ENCODE data around the gene MAD1L1. TPM values are rescaled to one million over a fixed set of nuclear protein-coding genes. Genes with fewer than 3 reads are reported as not detected.

MAD1L1 gene
- total RNA-seq, 1 donor from 2014 or later = 53.8 TPM

DNA sequence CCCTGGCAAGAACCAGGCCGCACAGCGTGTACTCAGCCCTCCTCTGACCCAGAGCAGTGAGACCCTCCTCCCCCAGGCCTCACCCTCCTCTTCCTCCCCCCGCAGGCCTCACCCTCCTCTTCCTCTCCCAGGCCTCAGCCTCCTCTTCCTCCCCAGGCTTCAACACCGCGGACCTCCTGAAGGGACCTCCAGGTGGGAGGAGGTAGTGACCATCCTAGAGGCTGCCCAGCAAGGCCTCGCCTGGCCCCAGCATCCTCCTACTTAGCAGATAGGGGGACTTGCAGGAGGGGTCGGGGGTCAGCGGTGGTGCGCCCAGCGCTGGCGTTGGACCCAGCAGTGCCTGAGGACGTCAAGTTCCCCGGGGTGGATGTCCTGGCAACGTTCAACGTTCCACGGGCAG is 291.9 kb downstream of the MAD1L1 start:
- Mint-ChIP-seq H3K36me3 (ENCODE audit: low read depth) (peaks cover 5% of the 10 kb centered on the region), H3K9me3 (peaks cover 3% of the 10 kb centered on the region), H3K4me1 (peaks cover 27% of the 10 kb centered on the region), H3K27ac (ENCODE audit: unreplicated experiment) (no peak overlapping the region), H3K4me3 (no peak overlapping the region), H3K27me3 (ENCODE audit: low read depth) (no peaks in the 10 kb centered on the region)
- TF ChIP-seq, protein P1, sequence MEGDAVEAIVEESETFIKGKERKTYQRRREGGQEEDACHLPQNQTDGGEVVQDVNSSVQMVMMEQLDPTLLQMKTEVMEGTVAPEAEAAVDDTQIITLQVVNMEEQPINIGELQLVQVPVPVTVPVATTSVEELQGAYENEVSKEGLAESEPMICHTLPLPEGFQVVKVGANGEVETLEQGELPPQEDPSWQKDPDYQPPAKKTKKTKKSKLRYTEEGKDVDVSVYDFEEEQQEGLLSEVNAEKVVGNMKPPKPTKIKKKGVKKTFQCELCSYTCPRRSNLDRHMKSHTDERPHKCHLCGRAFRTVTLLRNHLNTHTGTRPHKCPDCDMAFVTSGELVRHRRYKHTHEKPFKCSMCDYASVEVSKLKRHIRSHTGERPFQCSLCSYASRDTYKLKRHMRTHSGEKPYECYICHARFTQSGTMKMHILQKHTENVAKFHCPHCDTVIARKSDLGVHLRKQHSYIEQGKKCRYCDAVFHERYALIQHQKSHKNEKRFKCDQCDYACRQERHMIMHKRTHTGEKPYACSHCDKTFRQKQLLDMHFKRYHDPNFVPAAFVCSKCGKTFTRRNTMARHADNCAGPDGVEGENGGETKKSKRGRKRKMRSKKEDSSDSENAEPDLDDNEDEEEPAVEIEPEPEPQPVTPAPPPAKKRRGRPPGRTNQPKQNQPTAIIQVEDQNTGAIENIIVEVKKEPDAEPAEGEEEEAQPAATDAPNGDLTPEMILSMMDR (conservative IDR thresholded peaks at IDR 0.05) = no peak
- no peak for DNase-seq (ENCODE audit: low read depth, low spot score)

DNA sequence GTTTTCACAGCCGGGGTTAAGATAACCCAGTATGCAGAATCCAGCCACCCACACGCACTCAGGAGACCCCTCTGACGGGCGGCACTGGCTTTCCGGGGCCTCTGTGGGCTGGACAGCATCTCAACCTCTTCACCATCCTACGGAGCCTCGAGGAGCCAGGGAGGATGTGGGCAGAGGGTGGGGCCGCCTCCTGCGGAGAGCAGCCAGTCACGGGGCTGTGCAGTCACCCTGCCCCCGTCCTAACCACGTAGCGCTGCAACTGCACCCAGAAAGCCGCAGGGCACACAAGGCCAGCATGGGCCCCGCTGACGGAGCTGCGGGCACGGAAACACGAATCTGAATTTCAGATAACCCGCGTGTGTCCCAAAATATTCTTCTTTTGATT is 292.4 kb downstream of the MAD1L1 start:
- Mint-ChIP-seq H3K4me3 (no peak overlapping the region), H3K27me3 (ENCODE audit: low read depth) (no peaks in the 10 kb centered on the region), H3K4me1 (peaks cover 27% of the 10 kb centered on the region), H3K9me3 (peaks cover 3% of the 10 kb centered on the region), H3K27ac (ENCODE audit: unreplicated experiment) (no peak overlapping the region), H3K36me3 (ENCODE audit: low read depth) (peaks cover 5% of the 10 kb centered on the region)
- TF ChIP-seq, protein P1 (conservative IDR thresholded peaks at IDR 0.05) = no peak
- no peak for DNase-seq (ENCODE audit: low read depth, low spot score)

DNA sequence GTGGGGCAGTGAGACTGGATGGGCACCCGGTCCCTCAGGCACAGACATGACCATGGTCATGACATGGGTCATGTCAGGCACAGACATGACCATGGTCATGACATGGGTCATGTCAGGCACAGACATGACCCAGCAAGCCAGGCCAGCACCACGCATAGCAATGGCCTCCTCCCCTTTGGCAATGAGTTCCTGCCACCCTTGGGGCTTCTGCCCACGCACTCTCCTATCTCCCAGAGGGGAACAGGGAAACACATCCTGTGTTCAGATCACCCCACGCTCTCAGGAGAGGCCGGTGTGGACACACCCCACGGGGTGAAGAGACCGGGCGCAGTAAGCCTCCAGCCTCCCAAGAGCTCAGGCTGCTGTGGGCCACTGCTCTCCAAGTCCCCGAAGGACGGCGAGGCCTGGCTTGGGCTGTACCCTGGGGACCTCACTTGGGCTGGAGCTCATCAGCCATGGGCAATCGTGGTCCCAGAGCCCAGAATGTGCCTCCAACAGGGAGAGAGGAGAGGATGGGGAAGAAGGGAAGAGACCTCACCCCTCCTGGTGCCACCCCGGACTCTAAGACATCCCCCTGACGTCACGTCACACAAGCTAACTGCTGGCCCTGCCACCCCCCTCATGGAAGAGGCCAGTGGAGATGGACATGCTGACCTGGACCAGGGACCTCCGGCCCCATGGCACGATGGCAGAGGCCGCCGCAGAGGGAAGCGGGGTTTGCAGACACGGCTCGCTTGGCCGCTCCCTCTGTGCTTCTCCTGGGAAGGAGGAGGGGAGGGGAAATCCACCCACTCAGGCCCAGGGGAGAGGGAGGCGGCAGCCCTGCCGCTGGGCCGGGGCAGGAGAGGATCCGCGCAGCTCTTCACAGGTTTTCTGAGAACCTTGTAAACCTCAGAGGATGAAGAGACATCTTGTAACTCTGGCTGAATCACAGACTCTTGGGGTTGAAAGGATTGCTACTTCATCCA is 293.0 kb downstream of the MAD1L1 start:
- Mint-ChIP-seq H3K4me1 (peaks cover 27% of the 10 kb centered on the region), H3K36me3 (ENCODE audit: low read depth) (peaks cover 6% of the 10 kb centered on the region), H3K4me3 (no peak overlapping the region)

DNA sequence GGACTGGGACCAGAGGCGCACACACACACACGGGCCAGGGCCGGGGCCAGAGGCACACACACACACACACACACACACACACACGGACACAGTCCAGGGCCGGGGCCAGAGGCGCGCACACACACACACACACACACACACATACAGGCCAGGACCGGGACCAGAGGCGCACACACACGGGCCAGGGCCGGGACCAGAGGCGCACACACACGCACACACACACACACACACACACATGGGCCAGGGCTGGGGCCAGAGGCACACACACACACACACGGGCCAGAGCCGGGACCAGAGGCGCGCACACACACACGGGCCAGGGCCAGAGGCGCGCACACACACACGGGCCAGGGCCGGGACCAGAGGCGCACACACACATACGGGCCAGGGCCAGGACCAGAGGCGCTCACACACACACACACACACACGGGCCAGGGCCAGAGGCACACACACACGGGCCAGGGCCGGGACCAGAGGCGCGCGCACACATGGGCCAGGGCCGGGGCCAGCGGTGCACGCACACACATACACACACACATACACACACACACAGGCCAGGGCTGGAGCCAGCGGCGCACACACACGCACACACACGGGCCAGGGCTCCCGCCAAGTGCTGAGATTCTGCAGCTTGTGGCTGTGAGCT is 293.8 kb downstream of the MAD1L1 start:
- peaks cover 22% of the 10 kb centered on the region for H3K4me1 Mint-ChIP-seq
- no peaks in the 10 kb centered on the region for H3K27me3 Mint-ChIP-seq (ENCODE audit: low read depth)
- DNase-seq (ENCODE audit: low read depth, low spot score) = no peak
- H3K4me3 Mint-ChIP-seq = no peak overlapping the region
- peaks cover 13% of the 10 kb centered on the region for H3K36me3 Mint-ChIP-seq (ENCODE audit: low read depth)
- TF ChIP-seq, protein P1 (conservative IDR thresholded peaks at IDR 0.05) = no peak
- no peak overlapping the region for H3K27ac Mint-ChIP-seq (ENCODE audit: unreplicated experiment)
- peaks cover 3% of the 10 kb centered on the region for H3K9me3 Mint-ChIP-seq

More for the DNA sequence above, 293.0 kb downstream of the MAD1L1 start:
- no peak overlapping the region for H3K27ac Mint-ChIP-seq (ENCODE audit: unreplicated experiment)
- H3K9me3 Mint-ChIP-seq = peaks cover 3% of the 10 kb centered on the region
- no peak for DNase-seq (ENCODE audit: low read depth, low spot score)
- no peaks in the 10 kb centered on the region for H3K27me3 Mint-ChIP-seq (ENCODE audit: low read depth)
- TF ChIP-seq, protein P1 (conservative IDR thresholded peaks at IDR 0.05) = no peak

DNA sequence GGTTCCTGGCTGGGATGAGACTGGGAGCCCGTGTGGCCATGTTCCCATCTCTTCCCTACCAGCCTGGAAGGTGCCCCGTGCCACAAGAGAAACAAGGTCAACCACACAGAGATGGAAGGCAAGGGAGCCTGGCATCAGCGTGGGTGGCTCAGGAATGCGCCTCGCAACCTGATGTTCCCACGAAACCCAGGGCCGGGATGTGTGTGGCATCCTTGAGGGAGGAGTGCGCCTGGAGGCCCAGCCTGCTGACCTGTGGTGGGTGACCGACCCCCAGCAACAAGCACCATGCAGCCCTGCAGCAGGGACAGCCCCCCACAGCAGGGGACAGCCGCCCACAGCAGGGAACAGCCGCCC is 295.5 kb downstream of the MAD1L1 start:
- no peak overlapping the region for H3K4me3 Mint-ChIP-seq
- peaks cover 3% of the 10 kb centered on the region for H3K9me3 Mint-ChIP-seq
- peaks cover 6% of the 10 kb centered on the region for H3K4me1 Mint-ChIP-seq
- H3K36me3 Mint-ChIP-seq (ENCODE audit: low read depth) = peaks cover 13% of the 10 kb centered on the region
- TF ChIP-seq, protein P1 (conservative IDR thresholded peaks at IDR 0.05) = no peak
- DNase-seq (ENCODE audit: low read depth, low spot score) = no peak
- no peak overlapping the region for H3K27ac Mint-ChIP-seq (ENCODE audit: unreplicated experiment)
- H3K27me3 Mint-ChIP-seq (ENCODE audit: low read depth) = no peaks in the 10 kb centered on the region

Data from neural crest cell (in vitro differentiated cells).